GM18502 (cell line): ENCODE measurements around the gene CCDC63.
"Not testable (repeated sequence)": the region's sequence is repeated elsewhere in the genome, so short reads cannot be mapped to it uniquely, and the experiment has no call there.

Source experiments
- ATAC-seq: cut with Tn5 transposase; IDR thresholded peaks from one replicate; pipeline ENCODE4 v1.9.1; 2021; ENCODE audit warnings: mild to moderate bottlenecking; ENCODE audit not compliant: unreplicated experiment, poor library complexity

Gene CCDC63

GRCh38 chr12:110844131-110844530, 2.7 kb upstream of the CCDC63 start:
- ATAC-seq: no peak

- no peak for ATAC-seq
These were observed 2.0 kb upstream of the CCDC63 start for GRCh38 chr12:110844551-110845338.

GRCh38 chr12:110845339-110845682, 1.5 kb upstream of the CCDC63 start:
- ATAC-seq: no peak

- ATAC-seq: no peak
These were observed 1.6 kb downstream of the CCDC63 start for GRCh38 chr12:110848314-110848923.

GRCh38 chr12:110849221-110849620, 2.4 kb downstream of the CCDC63 start:
- no peak for ATAC-seq

GRCh38 chr12:110849748-110850403, 3.1 kb downstream of the CCDC63 start:
- no peak for ATAC-seq

- ATAC-seq: no peak
These were observed 4.0 kb downstream of the CCDC63 start for GRCh38 chr12:110850762-110851161.

- no peak for ATAC-seq
These were observed 7.0 kb downstream of the CCDC63 start for GRCh38 chr12:110853836-110854235.

- no peak for ATAC-seq
These were observed 9.8 kb downstream of the CCDC63 start for GRCh38 chr12:110856542-110856941.

- no peak for ATAC-seq
These were observed 10.7 kb downstream of the CCDC63 start for GRCh38 chr12:110857528-110857927.

- not testable (repeated sequence) for ATAC-seq
These were observed 11.2 kb downstream of the CCDC63 start for GRCh38 chr12:110857954-110858353.

GRCh38 chr12:110858848-110859247, 12.1 kb downstream of the CCDC63 start:
- no peak for ATAC-seq

- ATAC-seq: no peak
These were observed 14.1 kb downstream of the CCDC63 start for GRCh38 chr12:110860833-110861296.

- ATAC-seq: no peak
These were observed 14.9 kb downstream of the CCDC63 start for GRCh38 chr12:110861729-110862128.

GRCh38 chr12:110862329-110862728, 15.5 kb downstream of the CCDC63 start:
- no peak for ATAC-seq

GRCh38 chr12:110863161-110863560, 16.4 kb downstream of the CCDC63 start:
- ATAC-seq: no peak

GRCh38 chr12:110865521-110865920, 18.7 kb downstream of the CCDC63 start:
- ATAC-seq: no peak

- no peak for ATAC-seq
These were observed 22.2 kb downstream of the CCDC63 start for GRCh38 chr12:110869026-110869425.

- no peak for ATAC-seq
These were observed 23.0 kb downstream of the CCDC63 start for GRCh38 chr12:110869803-110870202.

- ATAC-seq: no peak
These were observed 25.3 kb downstream of the CCDC63 start for GRCh38 chr12:110872100-110872499.

- no peak for ATAC-seq
These were observed 27.6 kb downstream of the CCDC63 start for GRCh38 chr12:110874351-110874750.
